Endothelial cell of umbilical vein (primary cell): ENCODE results near the gene MACO1. TPM values are rescaled to one million over a fixed set of nuclear protein-coding genes. Genes with fewer than 3 reads are reported as not detected.

Source experiments
- BruUV-seq: library from RNA; stranded (reverse); fragments of 400-500 nt; replicated peaks from 2 replicates; lab custom pipeline; 2021; lab: Mats Ljungman, UMichigan
- CTCF ChIA-PET: fragments of 300-600, 350-600 bp; sonication (Branson Sonifier 250); formaldehyde crosslinking; loops from one replicate; lab custom pipeline; 2021; ENCODE audit warnings: antibody characterized with exemption, inconsistent platforms; lab: Charles Lee
- POLR2A ChIA-PET: fragments of 300-600, 350-600 bp; sonication (Branson Sonifier 250); formaldehyde crosslinking; loops from one replicate; lab custom pipeline; 2021; ENCODE audit warnings: antibody characterized with exemption, inconsistent platforms; lab: Charles Lee
- DNase-seq: peaks from one replicate; pipeline ENCODE4 v3.0.0-alpha.2; 2011; ENCODE audit warnings: low read depth, low spot score
- FAIRE-seq: peaks from 2 replicates; lab custom pipeline; 2011; peaks lifted over from hg19 to GRCh38; lab: Jason Lieb, UNC
- H2AFZ ChIP-seq: 2 replicates; pipeline ENCODE4 v1.6.0; 2012; ENCODE audit warnings: low read depth, low read length, control low read depth, inconsistent platforms
- H3K27ac ChIP-seq: 2 replicates; pipeline ENCODE4 v1.5.1; 2011; ENCODE audit warnings: low read depth, mild to moderate bottlenecking, control low read depth, low read length, moderate library complexity; ENCODE audit not compliant: insufficient read depth
- H3K27me3 ChIP-seq, 2 experiments: 2 replicates each; pipeline versions ENCODE4 v1.6.0 to v1.6.1; 2011; ENCODE audit warnings: low read length in 2 of 2, mixed read lengths in 1 of 2; ENCODE audit not compliant: control insufficient read depth in 2 of 2, insufficient read depth in 2 of 2
- H3K36me3 ChIP-seq, 2 experiments: 2 replicates in 1 of 2; 3 replicates in 1 of 2; pipeline ENCODE4 v1.5.1; 2011; ENCODE audit warnings: low read length in 2 of 2, mild to moderate bottlenecking in 1 of 2, moderate library complexity in 1 of 2; ENCODE audit not compliant: control insufficient read depth in 2 of 2, insufficient read depth in 2 of 2; ENCODE audit errors: extremely low read depth in 1 of 2
- H3K4me1 ChIP-seq: 3 replicates; pipeline ENCODE4 v1.5.1; 2011; ENCODE audit warnings: mild to moderate bottlenecking, low read length; ENCODE audit not compliant: control insufficient read depth, insufficient read depth; ENCODE audit errors: extremely low read depth
- H3K4me2 ChIP-seq: 2 replicates; pipeline ENCODE4 v1.6.1; 2011; ENCODE audit warnings: low read length, control low read depth, mixed read lengths; ENCODE audit not compliant: insufficient read depth
- H3K4me3 ChIP-seq, 3 experiments: fragments of 200-600 bp in 1 of 3; sonication (generic), shearing (Covaris generic) in 1 of 3; replicated peaks in 1 of 3; 2 replicates each; pipeline ENCODE4 v1.5.1; 2011 to 2016; ENCODE audit warnings: control low read depth in 3 of 3, low read length in 3 of 3, mild to moderate bottlenecking in 2 of 3, inconsistent platforms in 1 of 3, low read depth in 1 of 3, moderate library complexity in 1 of 3; ENCODE audit not compliant: insufficient read depth in 1 of 3
- H3K79me2 ChIP-seq: 2 replicates; pipeline ENCODE4 v1.6.0; 2012; ENCODE audit warnings: low read length, inconsistent platforms; ENCODE audit not compliant: control insufficient read depth, insufficient read depth
- H3K9ac ChIP-seq: replicated peaks from 2 replicates; pipeline ENCODE3; 2011; ENCODE audit warnings: low read length, control low read depth; ENCODE audit not compliant: insufficient read depth; ENCODE audit errors: extremely low read depth
- H3K9me1 ChIP-seq: replicated peaks from 3 replicates; pipeline ENCODE4 v1.6.0; 2011; ENCODE audit warnings: mild to moderate bottlenecking, low read length; ENCODE audit not compliant: control insufficient read depth, insufficient read depth; ENCODE audit errors: extremely low read depth
- H3K9me3 ChIP-seq: replicated peaks from 2 replicates; pipeline ENCODE4 v1.5.1; 2012; ENCODE audit warnings: low read length, inconsistent platforms; ENCODE audit not compliant: control insufficient read depth, insufficient read depth
- H4K20me1 ChIP-seq: replicated peaks from 2 replicates; pipeline ENCODE3; 2011; ENCODE audit warnings: mild to moderate bottlenecking, low read length; ENCODE audit not compliant: control insufficient read depth, insufficient read depth; ENCODE audit errors: extremely low read depth
- CTCF ChIP-seq, 2 donors: IDR thresholded peaks; 1 replicate in 1 of 2; 2 replicates in 1 of 2; pipeline ENCODE4 v1.5.1; 2011; ENCODE audit warnings: low read length in 2 of 2, mild to moderate bottlenecking in 2 of 2, moderate library complexity in 2 of 2, control low read depth in 1 of 2, inconsistent platforms in 1 of 2, low read depth in 1 of 2; ENCODE audit not compliant: insufficient read depth in 1 of 2; ENCODE audit errors: extremely low read depth in 1 of 2
- EZH2 ChIP-seq: IDR thresholded peaks from 2 replicates; pipeline ENCODE4 v1.6.1; 2012; ENCODE audit warnings: borderline replicate concordance, low read depth, mild to moderate bottlenecking, moderate library complexity, low read length, inconsistent platforms; ENCODE audit not compliant: severe bottlenecking
- GATA2 ChIP-seq: IDR thresholded peaks from 2 replicates; pipeline ENCODE4 v1.7.0; 2011; ENCODE audit warnings: low read depth, mild to moderate bottlenecking, moderate library complexity, mixed read lengths, low read length; ENCODE audit not compliant: insufficient read length, insufficient read depth
- JUN ChIP-seq: IDR thresholded peaks from 2 replicates; pipeline ENCODE4 v1.6.1; 2011; ENCODE audit warnings: borderline replicate concordance, low read depth; ENCODE audit not compliant: insufficient read length, insufficient read depth
- MAX ChIP-seq: IDR thresholded peaks from 2 replicates; pipeline ENCODE4 v1.6.1; 2011; ENCODE audit not compliant: insufficient read depth, insufficient read length
- POLR2A ChIP-seq: IDR thresholded peaks from 2 replicates; pipeline ENCODE4 v1.6.1; 2012; ENCODE audit warnings: low read depth, mild to moderate bottlenecking, control low read depth, low read length
- POLR2AphosphoS5 ChIP-seq: IDR thresholded peaks from 2 replicates; pipeline ENCODE4 v1.6.1; 2012; ENCODE audit warnings: low read depth, mild to moderate bottlenecking, control low read depth, low read length, moderate library complexity; ENCODE audit not compliant: insufficient read depth
- dilution Hi-C: fragments of 300-500 bp; cut with MboI; formaldehyde crosslinking; loops from one replicate; pipeline ENCODE4 v1.15.0; 2019; ENCODE audit warnings: low sequenced_read_pairs; ENCODE audit not compliant: extremely low pct_ligation_motif_present
- intact Hi-C: fragments of 100-400 bp; cut with micrococcal nuclease; formaldehyde crosslinking; loops from one replicate; pipeline ENCODE4 v1.10.0; 2022
- polyA plus RNA-seq, 4 experiments: library from polyadenylated mRNA; depleted of rRNA in 3 of 4; stranded (reverse) in 3 of 4; unstranded in 1 of 4; fragments of >200 nt; gene quantifications; 2 replicates each; pipeline versions ENCODE4 v1.2.1 to v1.2.3, GENCODE V29; 2011 to 2012; ENCODE audit warnings: missing spikeins in 1 of 4
- total RNA-seq: library from RNA; stranded (reverse); gene quantifications from 2 replicates; pipeline ENCODE4 v1.2.3, GENCODE V29; 2021

MACO1 gene
- total and polyA plus RNA-seq, 2 donors (not counting 3 experiments of a cell fraction or from before 2014, with no cell fraction given), result 7.7 to 24.4 TPM

GRCh38 chr1:25537153-25537831 is 106.6 kb downstream of the MACO1 start:
- FAIRE-seq (no peak), DNase-seq (no peak)
- no peaks in the 10 kb centered on the region for H4K20me1 ChIP-seq
- H3K4me2 ChIP-seq, result no peak overlapping the region
- H3K9me3 ChIP-seq, result no peaks in the 10 kb centered on the region
- H3K4me1 ChIP-seq, result peaks cover 7% of the 10 kb centered on the region
- H3K4me3 ChIP-seq, result no peak overlapping the region
- intact Hi-C loops, result no loop called here
- H3K36me3 ChIP-seq, result no peaks in the 10 kb centered on the region
- no peak overlapping the region for H2AFZ ChIP-seq
- CTCF ChIA-PET, result interaction anchor here (1.3 kb wide), 1 partner anchor 35 kb away, joined by 4 read pairs; no protein-coding TSS in a partner anchor
- POLR2A ChIA-PET, result no interaction called here
- TF ChIP-seq MAX (no peak), GATA2 (no peak), POLR2AphosphoS5 (no peak), EZH2 (no peak), POLR2A (no peak), CTCF (IDR thresholded peaks at IDR 0.05; ENCODE audit: extremely low read depth in 1 of 2, insufficient read depth in 1 of 2, low read depth in 1 of 2, low read length in 2 of 2) (no peak), JUN (no peak)
- dilution Hi-C loops, result no loop called here
- no peaks in the 10 kb centered on the region for H3K9me1 ChIP-seq
- H3K79me2 ChIP-seq, result no peaks in the 10 kb centered on the region
- no peak overlapping the region for H3K9ac ChIP-seq
- no peaks in the 10 kb centered on the region for H3K27me3 ChIP-seq
- no TSS peak for BruUV-seq
- H3K27ac ChIP-seq, result no peak overlapping the region
